Thoracic aorta (tissue), 2 donors: ENCODE measurements around the gene PRAMEF18. TPM values are rescaled to one million over a fixed set of nuclear protein-coding genes. Genes with fewer than 3 reads are reported as not detected.
"Not testable (repeated sequence)": the region's sequence is repeated elsewhere in the genome, so short reads cannot be mapped to it uniquely, and the experiment has no call there.

Experiments used
- ATAC-seq: fragments of 150-250 bp; one replicate; pipeline ENCODE4 v1.8.0; 2017; ENCODE audit warnings: low read depth; ENCODE audit not compliant: insufficient number of reproducible peaks, low FRiP score
- DNase-seq: peaks from one replicate; pipeline ENCODE4 v3.0.0-alpha.2; 2020; ENCODE audit warnings: low spot score
- H3K27ac ChIP-seq, 2 donors: fragments of 200-600 bp; sonication (generic); 1 replicate in 1 of 2; 2 replicates in 1 of 2; pipeline ENCODE4 v1.5.1; 2016; ENCODE audit warnings: mild to moderate bottlenecking in 2 of 2, moderate library complexity in 2 of 2
- H3K27me3 ChIP-seq: fragments of 200-600 bp; sonication (generic); replicated peaks from 2 replicates; pipeline ENCODE4 v1.6.0; 2016; ENCODE audit warnings: mild to moderate bottlenecking; ENCODE audit not compliant: insufficient read depth
- H3K36me3 ChIP-seq: fragments of 200-600 bp; sonication (generic); one replicate; pipeline ENCODE4 v1.5.1; 2016
- H3K4me1 ChIP-seq, 2 donors: fragments of 200-600 bp; sonication (generic); 1 replicate in 1 of 2; 2 replicates in 1 of 2; pipeline versions ENCODE4 v1.5.1 to v1.6.0; 2016; ENCODE audit warnings: low read depth in 2 of 2, mild to moderate bottlenecking in 1 of 2; ENCODE audit not compliant: control insufficient read depth in 1 of 2
- H3K4me3 ChIP-seq: fragments of 200-600 bp; sonication (generic); 2 replicates; pipeline ENCODE4 v1.5.1; 2016; ENCODE audit warnings: mild to moderate bottlenecking
- H3K9me3 ChIP-seq: fragments of 200-600 bp; sonication (generic); 2 replicates; pipeline ENCODE4 v1.5.1; 2016
- total RNA-seq, 2 donors: library from RNA; depleted of rRNA; stranded (reverse); fragments of >200 nt; gene quantifications; one replicate each; pipeline versions ENCODE4 v1.1.0 to v1.2.3, GENCODE V29; 2016

Gene PRAMEF18
- total RNA-seq = not detected

- not testable (repeated sequence) for H3K27me3 ChIP-seq, H3K9me3 ChIP-seq, ATAC-seq, DNase-seq, H3K27ac ChIP-seq, H3K4me1 ChIP-seq, H3K36me3 ChIP-seq, H3K4me3 ChIP-seq
These were observed at the start of gene PRAMEF18 for GRCh38 chr1:13225675-13226204. TSS of gene PRAMEF18 (minus strand) at chr1:13226154. CDS start at chr1:13226106, 48 bp downstream.

GRCh38 chr1:13265124-13265523 lies 39.2 kb upstream of the PRAMEF18 start:
- H3K4me3 ChIP-seq, H3K9me3 ChIP-seq, H3K27me3 ChIP-seq, ATAC-seq, DNase-seq, H3K36me3 ChIP-seq, H3K4me1 ChIP-seq, H3K27ac ChIP-seq: not testable (repeated sequence)

GRCh38 chr1:13253898-13254297 lies 27.9 kb upstream of the PRAMEF18 start, which contains the start of gene PRAMEF5:
TSS of gene PRAMEF5 (plus strand) at chr1:13254198. CDS start at chr1:13259269, 5,071 bp downstream.
- H3K4me1 ChIP-seq, H3K27me3 ChIP-seq, H3K27ac ChIP-seq, DNase-seq, H3K4me3 ChIP-seq, H3K36me3 ChIP-seq, H3K9me3 ChIP-seq, ATAC-seq: not testable (repeated sequence)

- not testable (repeated sequence) for H3K36me3 ChIP-seq, H3K27ac ChIP-seq, H3K4me1 ChIP-seq, H3K27me3 ChIP-seq, DNase-seq, H3K4me3 ChIP-seq, ATAC-seq, H3K9me3 ChIP-seq
These were observed 21.2 kb upstream of the PRAMEF18 start for GRCh38 chr1:13247122-13247521.

GRCh38 chr1:13246554-13246871 lies 20.6 kb upstream of the PRAMEF18 start:
- not testable (repeated sequence) for ATAC-seq, H3K4me1 ChIP-seq, H3K27me3 ChIP-seq, DNase-seq, H3K4me3 ChIP-seq, H3K9me3 ChIP-seq, H3K27ac ChIP-seq, H3K36me3 ChIP-seq

- ATAC-seq, DNase-seq, H3K4me1 ChIP-seq, H3K4me3 ChIP-seq, H3K36me3 ChIP-seq, H3K27me3 ChIP-seq, H3K27ac ChIP-seq, H3K9me3 ChIP-seq: not testable (repeated sequence)
These were observed 20.0 kb upstream of the PRAMEF18 start for GRCh38 chr1:13245841-13246553.

GRCh38 chr1:13243536-13244263 lies 17.7 kb upstream of the PRAMEF18 start:
- H3K36me3 ChIP-seq, H3K27me3 ChIP-seq, ATAC-seq, H3K27ac ChIP-seq, H3K9me3 ChIP-seq, H3K4me3 ChIP-seq, DNase-seq, H3K4me1 ChIP-seq: not testable (repeated sequence)

- H3K4me1 ChIP-seq, H3K36me3 ChIP-seq, H3K4me3 ChIP-seq, ATAC-seq, H3K9me3 ChIP-seq, DNase-seq, H3K27ac ChIP-seq, H3K27me3 ChIP-seq: not testable (repeated sequence)
These were observed 13.7 kb upstream of the PRAMEF18 start for GRCh38 chr1:13239633-13240032.

GRCh38 chr1:13237572-13237971 lies 11.6 kb upstream of the PRAMEF18 start:
- not testable (repeated sequence) for H3K36me3 ChIP-seq, ATAC-seq, DNase-seq, H3K9me3 ChIP-seq, H3K27me3 ChIP-seq, H3K27ac ChIP-seq, H3K4me3 ChIP-seq, H3K4me1 ChIP-seq

- H3K36me3 ChIP-seq, ATAC-seq, H3K27me3 ChIP-seq, H3K9me3 ChIP-seq, H3K4me1 ChIP-seq, H3K27ac ChIP-seq, DNase-seq, H3K4me3 ChIP-seq: not testable (repeated sequence)
These were observed 8.1 kb upstream of the PRAMEF18 start for GRCh38 chr1:13234057-13234456.

- not testable (repeated sequence) for H3K27me3 ChIP-seq, H3K4me1 ChIP-seq, ATAC-seq, H3K36me3 ChIP-seq, H3K4me3 ChIP-seq, DNase-seq, H3K9me3 ChIP-seq, H3K27ac ChIP-seq
These were observed 6.1 kb upstream of the PRAMEF18 start for GRCh38 chr1:13232056-13232455.

GRCh38 chr1:13231061-13231750 lies 5.3 kb upstream of the PRAMEF18 start:
- H3K4me3 ChIP-seq, H3K27ac ChIP-seq, H3K36me3 ChIP-seq, H3K27me3 ChIP-seq, ATAC-seq, DNase-seq, H3K4me1 ChIP-seq, H3K9me3 ChIP-seq: not testable (repeated sequence)
